ENCODE data around the gene PLA2G6. TPM values are rescaled to one million over a fixed set of nuclear protein-coding genes. Genes with fewer than 3 reads are reported as not detected.
"Not testable (repeated sequence)": the region's sequence is repeated elsewhere in the genome, so short reads cannot be mapped to it uniquely, and the experiment has no call there.

Gene PLA2G6
- total RNA-seq, 1 experiment from 2014 or later = 39.8 TPM

DNA sequence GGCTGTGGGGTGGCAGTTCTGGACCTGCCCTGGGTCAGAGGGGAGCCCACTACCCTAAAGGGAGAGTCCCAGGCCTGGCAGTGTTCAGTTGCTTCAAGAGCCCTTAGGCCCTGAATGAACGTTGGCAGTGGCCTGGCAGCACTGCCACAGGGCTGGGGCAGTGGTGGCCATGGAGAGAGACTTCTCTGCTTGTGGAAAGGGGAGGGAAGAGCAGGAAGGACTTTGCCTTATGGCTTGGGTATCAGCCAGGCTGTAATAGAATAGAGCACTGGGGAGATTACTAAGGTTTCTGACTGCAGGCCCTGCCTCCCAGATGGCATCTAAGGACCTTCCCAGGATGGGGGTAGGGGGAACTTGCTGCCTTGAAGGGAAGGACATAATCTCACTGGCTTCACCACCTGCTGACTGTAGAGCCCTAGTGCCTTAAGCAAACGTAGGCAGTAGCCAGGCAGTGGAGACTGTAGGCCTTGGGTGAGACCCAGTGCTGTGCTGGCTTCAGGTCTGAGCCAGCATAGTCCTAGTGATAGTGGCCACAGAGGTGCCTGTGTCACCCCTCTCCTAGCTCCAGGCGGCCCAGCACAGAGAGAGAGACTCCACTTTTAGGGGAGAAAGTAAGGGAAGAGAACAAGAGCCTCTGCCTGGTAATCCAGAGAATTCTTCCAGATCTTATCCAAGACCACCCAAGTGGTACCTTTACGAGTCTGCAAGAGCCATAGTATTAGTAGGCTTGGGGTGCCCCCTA lies 27.6 kb downstream of the PLA2G6 start:
- CTCF ChIA-PET = no interaction called here
- DNase-seq = no peak
- H3K36me3 ChIP-seq (ENCODE audit: low read depth) = no peaks in the 10 kb centered on the region
- intact Hi-C loops (cut with micrococcal nuclease; ENCODE audit: unreplicated experiment) = no loop called here
- no peaks in the 10 kb centered on the region for H3K79me2 ChIP-seq (ENCODE audit: low read depth)
- POLR2A ChIA-PET (ENCODE audit: unreplicated experiment) = no interaction called here
- no peaks in the 10 kb centered on the region for H3K9me3 ChIP-seq (ENCODE audit: insufficient read depth, low read depth)
- H4K20me1 ChIP-seq (ENCODE audit: insufficient read depth) = no peaks in the 10 kb centered on the region
- no peaks in the 10 kb centered on the region for H3K27me3 ChIP-seq (ENCODE audit: insufficient read depth, low read depth)
- no TSS peak for BruUV-seq (replicated peaks)
- H3F3A ChIP-seq (ENCODE audit: insufficient read depth, low read depth) = peaks cover 4% of the 10 kb centered on the region; the same call in 1 of the 2 replicates
- H3K9me2 ChIP-seq (ENCODE audit: insufficient read depth) = no peaks in the 10 kb centered on the region
- H3K4me3 ChIP-seq = no peak overlapping the region
- no peaks in the 10 kb centered on the region for H3K4me1 ChIP-seq (replicated peaks; ENCODE audit: insufficient read depth)
- no peak overlapping the region for H3K4me2 ChIP-seq
- no peak overlapping the region for H3K27ac ChIP-seq
- H2AFZ ChIP-seq = no peak overlapping the region
- TF ChIP-seq, protein P1, sequence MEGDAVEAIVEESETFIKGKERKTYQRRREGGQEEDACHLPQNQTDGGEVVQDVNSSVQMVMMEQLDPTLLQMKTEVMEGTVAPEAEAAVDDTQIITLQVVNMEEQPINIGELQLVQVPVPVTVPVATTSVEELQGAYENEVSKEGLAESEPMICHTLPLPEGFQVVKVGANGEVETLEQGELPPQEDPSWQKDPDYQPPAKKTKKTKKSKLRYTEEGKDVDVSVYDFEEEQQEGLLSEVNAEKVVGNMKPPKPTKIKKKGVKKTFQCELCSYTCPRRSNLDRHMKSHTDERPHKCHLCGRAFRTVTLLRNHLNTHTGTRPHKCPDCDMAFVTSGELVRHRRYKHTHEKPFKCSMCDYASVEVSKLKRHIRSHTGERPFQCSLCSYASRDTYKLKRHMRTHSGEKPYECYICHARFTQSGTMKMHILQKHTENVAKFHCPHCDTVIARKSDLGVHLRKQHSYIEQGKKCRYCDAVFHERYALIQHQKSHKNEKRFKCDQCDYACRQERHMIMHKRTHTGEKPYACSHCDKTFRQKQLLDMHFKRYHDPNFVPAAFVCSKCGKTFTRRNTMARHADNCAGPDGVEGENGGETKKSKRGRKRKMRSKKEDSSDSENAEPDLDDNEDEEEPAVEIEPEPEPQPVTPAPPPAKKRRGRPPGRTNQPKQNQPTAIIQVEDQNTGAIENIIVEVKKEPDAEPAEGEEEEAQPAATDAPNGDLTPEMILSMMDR (conservative IDR thresholded peaks at IDR 0.05) = peak; percentile 39; the same call in 1 of the 2 replicates
- TF ChIP-seq EZH2 (IDR thresholded peaks at IDR 0.05; ENCODE audit: low read depth) = no peak

DNA sequence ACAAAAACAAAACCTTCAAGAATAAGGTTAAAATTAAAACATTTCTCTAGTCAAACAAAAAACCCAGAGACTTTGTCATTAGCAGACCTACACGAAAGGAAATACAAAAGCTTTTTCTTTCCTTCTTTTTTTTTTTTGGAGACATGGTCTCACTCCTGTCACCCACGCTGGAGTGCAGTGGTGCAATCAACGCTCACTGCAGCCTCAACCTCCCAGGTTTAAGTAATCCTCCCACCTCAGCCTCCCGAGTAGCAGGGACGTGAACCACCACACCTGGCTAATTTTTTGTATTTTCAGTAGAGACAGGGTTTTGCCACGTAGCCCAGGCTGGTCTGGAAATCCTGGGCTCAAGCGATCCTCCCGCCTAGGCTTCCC lies 30.5 kb downstream of the PLA2G6 start:
- H3K4me3 ChIP-seq = no peak overlapping the region
- DNase-seq = no peak
- no peaks in the 10 kb centered on the region for H3K27me3 ChIP-seq (ENCODE audit: insufficient read depth, low read depth)
- BruUV-seq (replicated peaks) = no TSS peak
- ChIA-PET CTCF (interaction anchor here (0.8 kb wide), 1 partner anchor 124 kb away, joined by 3 read pairs; no protein-coding TSS in a partner anchor), POLR2A (ENCODE audit: unreplicated experiment) (no interaction called here)
- H3K27ac ChIP-seq = no peak overlapping the region
- no peaks in the 10 kb centered on the region for H3K9me3 ChIP-seq (ENCODE audit: insufficient read depth, low read depth)
- H3K36me3 ChIP-seq (ENCODE audit: low read depth) = no peaks in the 10 kb centered on the region
- intact Hi-C loops (cut with micrococcal nuclease; ENCODE audit: unreplicated experiment) = no loop called here
- H3F3A ChIP-seq (ENCODE audit: insufficient read depth, low read depth) = peaks cover 29% of the 10 kb centered on the region
- no peaks in the 10 kb centered on the region for H3K79me2 ChIP-seq (ENCODE audit: low read depth)
- H3K4me1 ChIP-seq (replicated peaks; ENCODE audit: insufficient read depth) = peaks cover 24% of the 10 kb centered on the region
- H2AFZ ChIP-seq = no peak overlapping the region
- H3K4me2 ChIP-seq = no peak overlapping the region
- H4K20me1 ChIP-seq (ENCODE audit: insufficient read depth) = no peaks in the 10 kb centered on the region
- TF ChIP-seq, protein P1 (conservative IDR thresholded peaks at IDR 0.05) = no peak
- TF ChIP-seq EZH2 (IDR thresholded peaks at IDR 0.05; ENCODE audit: low read depth) = no peak
- no peaks in the 10 kb centered on the region for H3K9me2 ChIP-seq (ENCODE audit: insufficient read depth)

DNA sequence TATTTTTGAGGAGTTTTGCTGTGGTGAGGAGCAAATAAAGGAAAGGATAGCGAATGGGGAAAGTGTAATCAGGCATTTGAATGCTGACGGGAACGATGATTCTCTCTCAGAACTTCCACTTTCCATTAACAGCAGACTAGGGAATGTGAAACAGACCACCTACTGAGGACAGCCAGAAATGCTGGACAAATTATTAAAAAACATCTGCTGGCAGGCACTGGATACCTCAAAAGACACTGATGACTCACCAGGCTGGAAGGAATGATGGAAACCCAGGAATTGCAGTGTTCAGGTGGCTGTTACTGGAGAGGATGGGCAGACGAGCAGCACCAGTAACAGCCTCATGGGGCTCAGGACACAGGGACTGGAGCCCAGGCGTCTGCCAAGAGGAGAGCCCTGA lies 33.4 kb downstream of the PLA2G6 start:
- Histone ChIP-seq H2AFZ (no peak overlapping the region), H3K9me3 (ENCODE audit: insufficient read depth, low read depth) (no peaks in the 10 kb centered on the region), H3K4me3 (no peak overlapping the region), H3K27me3 (ENCODE audit: insufficient read depth, low read depth) (no peaks in the 10 kb centered on the region), H3K36me3 (ENCODE audit: low read depth) (no peaks in the 10 kb centered on the region), H4K20me1 (ENCODE audit: insufficient read depth) (no peaks in the 10 kb centered on the region), H3F3A (ENCODE audit: insufficient read depth, low read depth) (peaks cover 54% of the 10 kb centered on the region), H3K79me2 (ENCODE audit: low read depth) (no peaks in the 10 kb centered on the region), H3K4me1 (replicated peaks; ENCODE audit: insufficient read depth) (peaks cover 50% of the 10 kb centered on the region), H3K4me2 (peak overlapping the region; percentile 17), H3K27ac (peak overlapping the region; percentile 35), H3K9me2 (ENCODE audit: insufficient read depth) (no peaks in the 10 kb centered on the region)
- BruUV-seq (replicated peaks) = no TSS peak
- intact Hi-C loops (cut with micrococcal nuclease; ENCODE audit: unreplicated experiment) = loop anchor here (10.0 kb wide), 1 partner anchor 147 kb away; no protein-coding TSS in a partner anchor
- CTCF ChIA-PET = interaction anchor here (1.0 kb wide), 1 partner anchor 49 kb away, joined by 3 read pairs; no protein-coding TSS in a partner anchor
- POLR2A ChIA-PET (ENCODE audit: unreplicated experiment) = no interaction called here
- TF ChIP-seq EZH2 (IDR thresholded peaks at IDR 0.05; ENCODE audit: low read depth) = no peak
- TF ChIP-seq, protein P1 (conservative IDR thresholded peaks at IDR 0.05) = no peak
- peak; percentile 48 to 62 for DNase-seq

DNA sequence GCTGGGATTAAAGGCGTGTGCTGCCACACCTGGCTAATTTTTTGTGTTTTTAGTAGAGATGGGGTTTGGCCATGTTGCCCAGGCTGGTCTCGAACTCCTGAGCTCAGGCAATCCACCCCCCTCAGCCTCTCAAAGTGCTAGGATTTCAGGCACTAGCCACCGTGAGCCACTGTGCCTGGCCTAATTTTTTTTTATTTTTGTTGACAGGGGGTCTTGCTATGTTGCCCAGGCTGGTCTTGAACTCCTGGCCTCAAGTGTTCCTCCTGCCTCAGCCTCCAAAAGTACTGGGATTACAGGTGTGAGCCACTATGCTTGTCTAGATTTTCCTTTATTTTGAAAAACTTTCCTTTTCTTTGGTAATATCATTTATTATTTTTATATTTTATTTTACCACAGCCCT lies 35.5 kb downstream of the PLA2G6 start:
- H3K27me3 ChIP-seq (ENCODE audit: insufficient read depth, low read depth); H3K4me3 ChIP-seq; H3K9me2 ChIP-seq (ENCODE audit: insufficient read depth); H3K9me3 ChIP-seq (ENCODE audit: insufficient read depth, low read depth); H4K20me1 ChIP-seq (ENCODE audit: insufficient read depth); H3K79me2 ChIP-seq (ENCODE audit: low read depth); DNase-seq; H2AFZ ChIP-seq; H3K36me3 ChIP-seq (ENCODE audit: low read depth): not testable (repeated sequence)
- POLR2A ChIA-PET (ENCODE audit: unreplicated experiment) = interaction anchor here (0.5 to 1.0 kb wide), 3 partner anchors 9 to 144 kb away, joined by 3 to 13 read pairs (median 4); no protein-coding TSS in a partner anchor
- Histone ChIP-seq H3K4me1 (replicated peaks; ENCODE audit: insufficient read depth) (peaks cover 62% of the 10 kb centered on the region), H3K27ac (peak overlapping the region; percentile 68), H3F3A (ENCODE audit: insufficient read depth, low read depth) (peaks cover 70% of the 10 kb centered on the region), H3K4me2 (peak overlapping the region; percentile 24)
- intact Hi-C loops (cut with micrococcal nuclease; ENCODE audit: unreplicated experiment) = loop anchor here (10.0 kb wide), 1 partner anchor 149 kb away; no protein-coding TSS in a partner anchor
- CTCF ChIA-PET = interaction anchor here (0.6 to 1.4 kb wide), 3 partner anchors 21 to 47 kb away, joined by 3 to 6 read pairs (median 6); no protein-coding TSS in a partner anchor
- TSS peak; percentile 70 for BruUV-seq (replicated peaks)
